MV-4-11 (cell line): Measurements from ENCODE around the gene KLHL29.

ENCODE experiments used
- DNase-seq: peaks from one replicate; lab custom pipeline; 2025; lab: John Stamatoyannopoulos, UW

Gene KLHL29

DNA sequence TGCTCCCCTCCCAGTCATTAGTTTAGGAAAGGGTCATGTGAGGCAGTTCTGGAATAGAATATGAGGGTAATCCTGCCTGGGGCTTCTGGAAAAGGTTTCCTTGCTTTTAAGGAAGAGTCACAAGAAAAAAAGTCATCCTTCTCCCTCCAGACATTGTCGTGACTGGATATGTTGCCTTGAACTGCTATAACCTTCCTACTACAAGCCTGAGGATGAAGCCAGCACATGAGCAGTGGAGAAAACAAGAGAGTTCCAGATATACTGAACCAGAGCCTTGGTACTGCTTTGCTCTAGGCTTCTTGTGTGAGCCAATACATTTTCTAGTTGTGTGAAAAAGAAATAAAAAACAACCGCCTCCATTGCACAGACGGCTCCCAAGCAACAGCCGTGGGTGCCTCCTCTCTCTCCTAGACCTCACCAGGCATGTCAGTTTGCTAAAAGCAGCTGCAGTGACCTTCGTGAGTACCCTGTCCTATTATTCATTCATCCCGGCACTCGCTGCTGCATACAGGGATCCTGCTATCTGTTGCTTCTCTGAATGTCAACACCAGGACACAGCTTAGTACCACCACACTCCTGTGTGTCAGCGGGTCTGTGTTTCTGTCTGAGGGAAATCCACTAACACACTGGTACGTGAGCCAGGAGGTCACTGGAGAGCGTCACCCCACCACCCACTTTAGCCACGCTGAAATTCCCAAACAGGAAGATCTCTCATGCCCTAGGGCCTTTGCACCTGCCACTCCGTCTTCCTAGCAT is 186.7 kb downstream of the KLHL29 start:
- no peak for DNase-seq

DNA sequence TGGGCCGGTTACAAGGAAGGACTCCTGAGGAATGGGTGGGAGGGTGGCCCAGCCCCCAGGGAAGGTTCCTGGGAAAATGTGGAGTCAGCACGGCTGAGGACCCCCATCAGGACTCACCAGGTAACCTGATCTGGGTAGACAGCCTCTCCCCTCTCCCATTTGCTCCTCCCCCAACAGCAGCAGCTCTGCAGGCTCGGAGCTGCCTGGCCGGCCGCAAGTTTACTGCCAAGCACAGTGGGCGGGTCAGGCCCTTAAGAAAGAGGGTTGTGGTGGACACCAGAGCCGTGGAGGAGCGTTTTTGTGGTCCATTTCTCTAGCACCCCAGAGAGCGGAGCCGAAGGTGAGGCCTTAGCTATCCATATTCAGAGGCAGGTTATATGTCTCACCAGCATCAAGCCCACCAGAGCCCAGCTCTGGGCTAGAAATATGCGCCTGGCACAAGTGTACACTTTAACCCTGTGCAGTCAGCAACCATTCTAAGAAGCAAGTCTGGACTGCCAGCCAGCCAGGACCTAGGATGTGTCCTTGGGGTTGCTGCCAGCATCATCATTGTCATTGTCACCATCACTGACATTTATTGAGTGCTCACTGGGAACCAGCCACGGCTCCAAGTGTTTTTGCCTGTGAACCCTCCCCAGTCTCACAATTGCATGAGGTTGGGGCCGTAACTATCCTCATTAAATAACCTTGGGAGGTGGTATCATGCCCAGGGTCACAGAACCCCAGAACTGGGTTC is 190.1 kb downstream of the KLHL29 start:
- no peak for DNase-seq

DNA sequence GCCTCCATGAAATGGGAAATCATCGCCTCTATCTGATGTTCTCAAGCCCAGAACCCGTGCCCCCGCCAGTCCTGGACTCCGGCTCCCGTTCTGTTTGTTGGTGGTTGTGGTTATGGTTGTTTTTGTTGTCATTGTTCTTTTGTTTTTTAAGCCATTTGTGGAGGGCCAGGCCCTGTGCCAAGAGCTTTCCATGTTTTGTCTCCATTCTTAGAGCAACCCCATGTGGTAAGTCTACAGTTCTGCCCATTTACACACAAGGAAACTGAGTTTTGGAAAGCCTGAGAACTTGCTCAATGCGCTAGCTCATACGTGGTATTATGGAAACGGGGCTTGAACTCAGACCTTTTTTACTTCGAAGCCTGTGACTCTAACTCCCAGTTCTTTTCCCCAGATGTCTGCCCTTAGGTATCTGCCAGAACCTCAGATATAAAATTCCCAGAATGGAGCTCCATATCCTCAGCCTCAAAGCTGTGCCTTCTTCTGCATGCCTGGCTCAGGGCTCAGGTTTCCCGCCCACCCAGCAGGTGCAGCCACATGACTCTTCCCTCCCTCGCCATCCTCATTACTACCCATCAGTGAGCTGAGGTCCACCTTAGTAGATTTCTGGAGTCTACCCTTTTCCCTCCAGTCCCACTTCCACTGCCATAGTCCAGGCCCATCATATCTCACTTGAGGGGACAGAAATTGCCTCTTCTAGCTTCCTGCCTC is 194.1 kb downstream of the KLHL29 start:
- no peak for DNase-seq

DNA sequence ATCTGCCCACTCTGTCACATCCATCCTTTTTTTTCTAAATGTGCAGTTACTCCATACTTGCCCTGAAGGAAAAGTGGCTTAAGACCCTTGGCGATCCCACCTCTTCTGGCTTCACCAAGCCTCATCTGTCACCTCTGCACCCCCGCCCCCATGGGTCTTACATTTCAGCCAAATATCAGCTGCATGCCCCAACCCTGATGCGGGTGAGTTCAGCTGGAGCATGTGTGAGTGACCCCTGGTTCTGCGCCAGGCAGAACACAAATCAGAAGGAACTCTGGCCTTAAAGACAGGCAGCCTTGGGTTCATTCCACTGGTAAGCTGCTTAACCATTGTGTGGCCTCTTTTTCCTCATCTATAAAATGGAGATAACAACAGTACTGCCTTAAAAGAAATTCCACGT is 194.7 kb downstream of the KLHL29 start:
- DNase-seq: no peak

DNA sequence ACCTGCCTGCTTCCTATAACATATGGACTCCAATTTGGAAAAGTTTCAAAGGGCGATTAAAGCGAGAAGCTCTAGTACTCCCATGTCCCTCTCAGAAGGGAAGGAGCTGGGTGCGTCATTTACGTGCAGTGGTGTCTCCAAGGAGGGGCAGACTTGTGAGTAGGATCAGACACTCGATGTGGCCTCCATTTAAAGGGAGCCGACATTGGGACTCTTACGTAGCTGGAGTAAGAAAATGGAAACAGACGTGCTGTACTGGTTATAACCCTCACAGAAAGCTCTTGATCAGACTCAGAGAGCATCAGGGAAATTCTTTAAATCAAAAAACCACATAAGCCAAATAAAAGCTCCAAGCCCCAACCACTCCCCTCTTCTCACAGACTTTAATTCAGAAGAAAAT is 198.5 kb downstream of the KLHL29 start:
- DNase-seq: no peak

DNA sequence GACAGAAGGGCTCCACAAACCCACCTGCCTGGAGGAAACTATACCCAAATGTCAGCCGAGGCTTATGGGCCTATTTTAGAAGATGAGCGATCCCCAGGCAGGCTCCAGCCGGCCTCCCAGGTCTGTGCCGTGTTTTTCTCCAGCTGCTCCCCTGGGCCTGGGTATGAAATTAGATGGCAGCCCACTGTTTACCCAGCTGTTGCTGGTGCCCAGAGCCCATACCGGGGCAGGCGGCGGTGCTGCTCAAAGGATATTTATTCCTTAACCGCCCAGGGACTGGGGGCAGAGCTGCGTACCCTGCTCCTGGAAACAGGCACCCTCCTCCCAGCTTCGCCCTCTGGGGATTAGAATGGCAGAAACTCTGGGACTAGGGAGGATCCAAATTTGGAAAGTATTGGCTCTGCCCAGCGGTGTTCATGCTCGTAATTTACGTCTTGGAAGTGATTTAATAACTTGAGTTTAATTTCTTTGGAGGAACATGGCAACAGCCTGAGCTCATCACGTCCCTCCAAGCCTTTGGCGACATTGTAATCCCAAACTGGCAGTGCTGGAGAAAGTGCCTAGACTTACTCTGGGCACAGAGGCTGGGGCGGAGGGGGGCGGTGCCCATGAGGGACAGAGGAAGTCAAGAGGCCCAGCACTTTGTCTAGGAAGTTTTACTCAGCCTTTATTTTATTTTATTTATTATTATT is 199.2 kb downstream of the KLHL29 start:
- no peak for DNase-seq

DNA sequence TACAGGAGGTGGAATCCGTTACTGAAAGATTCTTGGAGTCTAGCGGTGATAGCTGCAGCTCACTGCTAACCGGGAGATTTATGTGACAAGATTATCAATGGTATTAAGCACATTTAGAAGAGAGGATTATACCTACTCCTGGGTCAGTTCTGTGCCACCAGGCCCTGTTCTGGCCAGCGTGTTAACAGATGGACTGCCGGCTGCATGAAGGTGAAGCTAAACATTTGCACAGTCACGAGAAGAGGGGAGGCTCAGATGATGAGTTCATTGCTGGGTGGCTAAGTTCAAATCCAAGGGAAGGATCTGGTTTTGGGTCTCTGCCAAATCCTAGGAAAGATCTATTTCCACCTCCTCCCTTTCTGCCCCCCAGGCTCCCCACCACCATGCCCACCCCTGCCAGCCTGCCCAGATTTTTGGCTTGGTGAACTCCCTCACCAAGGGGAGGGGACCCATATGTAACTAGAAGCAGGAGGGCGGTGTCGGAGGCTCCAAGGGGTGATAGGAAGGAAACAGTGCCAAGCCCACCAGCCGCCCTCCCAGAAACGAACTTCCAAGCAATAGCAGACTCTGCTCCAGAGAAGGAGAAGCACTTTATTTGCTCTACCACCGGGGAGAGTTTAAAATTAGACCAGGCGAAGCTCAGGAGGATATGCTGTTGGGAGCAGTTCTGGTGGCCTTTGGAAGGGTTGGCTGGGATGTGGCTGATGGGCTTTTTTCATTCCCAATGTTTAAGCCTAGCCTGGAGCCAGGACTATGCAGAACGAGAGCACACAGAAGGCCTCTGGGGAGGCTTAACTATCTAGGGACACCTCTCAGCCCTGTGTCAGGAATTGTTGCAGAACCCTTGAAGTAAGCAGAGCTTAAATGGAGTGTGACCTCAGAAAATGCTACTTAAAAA is 200.5 kb downstream of the KLHL29 start:
- no peak for DNase-seq

DNA sequence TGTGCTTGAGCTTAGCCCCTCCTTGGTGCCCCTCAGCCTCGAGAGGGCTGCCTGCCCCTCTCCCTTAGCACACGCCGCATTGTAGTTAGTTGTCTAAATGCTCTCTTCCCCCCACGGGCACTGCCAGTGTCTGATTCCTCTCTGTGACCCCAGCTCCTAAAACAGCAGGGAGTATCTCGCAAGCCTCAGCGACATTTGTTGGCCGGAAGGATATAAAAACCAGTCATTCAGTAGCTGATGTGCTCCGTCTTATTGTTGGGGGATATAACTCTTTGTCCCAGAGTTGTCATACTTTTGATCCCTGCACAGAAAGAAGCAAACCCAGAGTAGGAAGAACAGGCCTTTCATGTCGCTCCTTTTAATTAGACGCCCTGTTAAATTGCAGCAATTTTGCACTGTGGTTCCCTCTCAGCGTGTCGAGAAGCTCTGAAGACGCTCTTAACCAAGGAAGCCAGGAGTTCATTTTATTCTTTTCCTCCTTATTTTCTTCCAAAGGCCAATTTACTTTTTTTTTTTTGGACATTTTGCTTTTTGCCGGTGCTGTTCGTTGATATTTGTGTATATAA is 201.8 kb downstream of the KLHL29 start:
- no peak for DNase-seq

DNA sequence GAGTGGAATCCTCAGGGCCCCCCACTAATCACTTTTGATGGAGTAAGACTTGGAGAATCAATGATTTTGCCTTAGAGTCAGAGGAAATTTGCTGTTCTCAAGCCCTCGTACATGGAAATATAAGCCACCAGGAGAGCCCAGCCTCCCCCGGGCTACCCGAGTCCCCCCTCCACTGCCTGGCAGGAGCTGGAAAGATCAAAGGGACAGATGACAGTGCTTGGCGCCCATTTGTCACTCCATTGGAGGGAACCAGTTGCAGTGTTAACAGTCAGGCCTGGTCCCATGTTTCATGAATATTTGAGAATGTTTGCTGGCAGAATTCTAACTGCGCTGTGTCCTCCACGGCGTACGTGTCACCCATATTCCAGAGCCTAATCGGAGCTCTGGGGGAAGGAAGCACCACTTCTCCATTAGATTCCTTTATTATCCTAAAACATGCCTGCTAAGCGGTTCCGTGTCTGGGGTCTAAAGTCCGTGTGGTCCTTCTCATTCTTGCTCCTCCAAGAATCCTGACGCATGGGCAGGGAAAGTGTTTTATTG is 202.4 kb downstream of the KLHL29 start:
- DNase-seq: no peak

DNA sequence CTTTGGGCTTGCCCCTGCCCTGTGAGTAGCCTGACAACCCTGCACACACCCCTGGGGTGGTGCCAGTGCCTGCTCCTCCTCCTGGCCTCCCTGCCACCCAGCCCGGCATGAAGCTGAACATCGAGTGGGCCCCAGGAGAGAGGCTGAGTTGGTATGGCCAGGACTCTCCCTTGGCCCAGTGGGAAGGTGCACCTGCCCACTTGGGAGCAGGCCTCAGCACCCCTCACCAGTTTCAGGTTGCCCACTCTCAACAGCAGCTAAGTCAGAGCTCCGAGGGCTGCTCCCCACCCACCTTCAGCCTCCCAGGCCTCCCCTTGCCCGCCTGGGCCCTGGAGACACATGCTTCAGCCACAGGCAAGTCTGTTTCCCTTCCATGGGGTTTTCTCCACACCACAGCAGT is 203.1 kb downstream of the KLHL29 start:
- DNase-seq: no peak

DNA sequence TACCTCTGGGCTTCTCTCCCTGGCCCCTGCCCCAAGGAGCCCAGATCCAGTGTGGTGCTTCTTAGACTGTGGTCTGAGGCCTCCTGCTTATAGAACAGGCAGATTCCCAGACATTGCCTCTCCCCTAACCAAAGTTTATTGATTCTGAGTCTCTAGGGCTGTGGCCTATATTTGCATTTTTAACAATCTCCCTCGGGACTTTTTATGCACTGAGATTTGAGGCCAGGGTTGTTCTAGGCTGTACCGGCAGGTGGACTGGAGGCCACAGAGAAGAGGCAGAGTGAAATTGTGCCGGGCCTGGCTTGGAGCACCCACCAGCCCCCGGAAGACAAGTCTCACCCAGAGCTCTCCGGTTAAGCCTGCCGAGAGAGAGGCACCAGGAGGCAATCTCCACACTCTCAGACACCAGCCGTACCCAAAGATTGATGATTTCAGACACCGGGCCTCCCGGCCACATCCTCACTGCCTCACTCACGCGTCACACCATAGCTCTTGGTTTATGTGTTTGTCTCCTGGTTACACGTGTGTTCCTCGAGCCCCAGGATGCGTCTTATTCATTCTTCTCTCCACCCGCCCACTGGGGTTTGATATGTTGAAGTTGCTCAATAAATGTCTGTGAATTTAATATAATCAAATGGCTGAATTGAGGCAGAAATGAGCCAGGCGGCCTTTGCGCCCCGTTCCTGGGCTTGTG is 203.7 kb downstream of the KLHL29 start:
- no peak for DNase-seq

DNA sequence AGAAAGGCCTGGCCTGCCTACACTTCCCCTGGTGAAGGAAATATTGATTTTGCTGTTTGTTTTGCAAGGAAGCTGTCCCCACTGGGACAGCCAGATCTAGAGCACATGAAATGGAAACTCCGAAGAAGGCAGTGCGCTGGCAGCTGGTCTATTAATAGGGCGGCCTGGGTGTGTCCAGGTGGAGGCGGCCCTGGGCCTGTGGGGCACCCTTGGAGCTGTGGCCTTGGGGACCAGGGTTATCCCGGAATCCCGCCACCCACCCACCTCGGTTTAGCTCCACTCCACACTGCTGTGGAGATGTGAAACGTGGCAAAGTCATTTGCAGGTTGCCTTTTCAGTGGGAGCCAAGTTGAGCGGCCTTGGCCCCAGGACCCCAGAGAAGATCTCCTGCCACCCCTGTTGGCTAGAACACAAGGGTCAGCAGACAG is 204.3 kb downstream of the KLHL29 start:
- DNase-seq: no peak

DNA sequence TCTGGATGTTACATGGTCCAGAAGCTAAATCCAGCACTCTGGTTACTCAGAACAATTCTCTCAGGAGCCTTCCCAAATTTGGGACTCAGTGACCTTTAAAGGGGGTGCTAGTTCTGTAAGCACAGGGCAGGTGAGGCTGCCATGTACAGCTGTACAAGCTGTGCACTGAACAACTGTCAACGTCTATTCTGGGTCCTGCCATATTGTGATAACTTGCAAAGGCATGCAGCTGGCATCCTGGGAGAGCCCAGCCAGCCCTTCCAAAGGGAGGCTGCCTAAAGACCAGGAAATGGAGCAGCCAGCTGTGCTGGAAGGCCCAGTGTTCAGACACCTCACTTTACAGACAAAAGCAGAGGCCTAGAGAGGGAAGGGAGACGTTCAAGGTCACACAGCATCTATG is 204.8 kb downstream of the KLHL29 start:
- no peak for DNase-seq

DNA sequence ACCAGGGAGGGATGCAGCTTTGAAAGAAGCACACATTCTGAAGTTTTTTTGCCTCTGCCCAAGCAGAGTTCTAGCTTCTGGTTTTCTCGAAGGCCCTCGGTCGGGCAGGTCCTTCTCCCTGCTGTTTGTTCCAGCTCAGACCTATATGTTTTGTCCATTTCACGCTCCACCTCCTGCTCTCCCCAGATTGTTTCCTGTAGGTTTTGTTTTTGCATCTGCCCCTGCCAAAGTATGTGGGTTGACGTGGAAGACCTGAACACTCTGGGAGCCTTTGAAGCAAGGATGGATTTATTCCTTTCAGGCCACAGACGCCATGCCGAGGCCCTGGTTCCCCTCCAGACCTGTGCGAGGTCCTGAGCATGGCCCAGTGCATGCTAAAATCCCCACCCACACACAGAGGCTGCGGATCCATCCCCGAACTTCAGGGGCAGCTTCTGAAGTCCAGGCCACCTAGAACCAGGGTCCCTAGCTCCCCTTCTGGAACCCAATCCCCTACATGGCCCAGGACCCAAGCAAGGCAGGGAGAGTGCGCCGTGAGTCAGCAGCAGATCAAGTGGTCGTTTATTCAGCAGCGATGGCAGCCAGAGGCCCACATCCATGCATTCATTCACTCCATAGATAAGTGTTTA is 205.4 kb downstream of the KLHL29 start:
- no peak for DNase-seq

DNA sequence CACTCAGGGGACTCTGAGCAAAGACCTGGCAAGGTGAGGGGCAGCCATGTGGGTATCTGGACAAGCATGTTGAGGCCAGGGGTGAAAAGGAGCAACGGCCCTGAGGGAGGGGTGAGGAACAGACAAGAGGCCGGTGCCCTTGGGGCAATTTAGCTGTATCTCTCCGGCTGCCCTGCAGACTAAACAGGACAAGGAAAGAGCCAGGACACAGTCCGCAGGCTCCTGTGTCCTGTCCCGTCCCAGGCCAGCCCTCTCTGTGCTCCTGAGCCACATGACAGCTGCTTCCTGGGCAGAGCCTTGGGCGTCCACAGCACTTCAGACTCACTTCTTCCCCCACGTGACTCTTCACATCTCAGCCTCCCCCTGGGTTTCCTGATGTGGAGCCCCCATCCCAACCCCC is 206.1 kb downstream of the KLHL29 start:
- no peak for DNase-seq

DNA sequence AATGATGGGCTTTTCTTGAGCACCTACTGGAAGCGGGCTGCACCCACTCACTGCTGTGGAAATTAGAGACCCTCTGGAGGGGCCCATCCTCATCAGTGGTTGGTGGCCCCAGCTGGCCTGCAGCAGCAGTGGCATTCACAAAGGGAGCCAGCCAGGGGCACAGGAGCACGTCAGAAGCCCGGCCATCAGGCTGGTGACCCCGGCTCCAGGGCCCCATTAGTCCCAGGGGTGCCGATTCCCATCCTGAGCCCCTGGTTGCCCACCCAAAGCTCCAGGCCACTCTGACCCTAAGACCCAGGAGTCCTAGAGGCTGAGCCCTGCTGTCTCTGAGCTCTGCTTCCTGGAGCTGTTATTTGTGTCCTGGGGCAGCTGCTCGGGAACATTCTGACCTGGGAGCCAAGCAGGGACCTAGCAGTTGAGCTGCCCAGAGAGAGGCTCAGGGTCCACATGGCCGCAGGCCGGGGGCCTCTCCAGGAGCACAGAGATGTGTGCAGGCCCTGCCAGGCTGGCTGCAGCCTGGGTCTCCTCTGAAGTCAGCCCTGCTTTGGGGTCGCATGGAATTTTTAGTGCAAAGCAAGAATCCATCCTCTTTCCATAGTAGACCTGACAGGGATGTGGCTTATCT is 207.2 kb downstream of the KLHL29 start:
- no peak for DNase-seq

DNA sequence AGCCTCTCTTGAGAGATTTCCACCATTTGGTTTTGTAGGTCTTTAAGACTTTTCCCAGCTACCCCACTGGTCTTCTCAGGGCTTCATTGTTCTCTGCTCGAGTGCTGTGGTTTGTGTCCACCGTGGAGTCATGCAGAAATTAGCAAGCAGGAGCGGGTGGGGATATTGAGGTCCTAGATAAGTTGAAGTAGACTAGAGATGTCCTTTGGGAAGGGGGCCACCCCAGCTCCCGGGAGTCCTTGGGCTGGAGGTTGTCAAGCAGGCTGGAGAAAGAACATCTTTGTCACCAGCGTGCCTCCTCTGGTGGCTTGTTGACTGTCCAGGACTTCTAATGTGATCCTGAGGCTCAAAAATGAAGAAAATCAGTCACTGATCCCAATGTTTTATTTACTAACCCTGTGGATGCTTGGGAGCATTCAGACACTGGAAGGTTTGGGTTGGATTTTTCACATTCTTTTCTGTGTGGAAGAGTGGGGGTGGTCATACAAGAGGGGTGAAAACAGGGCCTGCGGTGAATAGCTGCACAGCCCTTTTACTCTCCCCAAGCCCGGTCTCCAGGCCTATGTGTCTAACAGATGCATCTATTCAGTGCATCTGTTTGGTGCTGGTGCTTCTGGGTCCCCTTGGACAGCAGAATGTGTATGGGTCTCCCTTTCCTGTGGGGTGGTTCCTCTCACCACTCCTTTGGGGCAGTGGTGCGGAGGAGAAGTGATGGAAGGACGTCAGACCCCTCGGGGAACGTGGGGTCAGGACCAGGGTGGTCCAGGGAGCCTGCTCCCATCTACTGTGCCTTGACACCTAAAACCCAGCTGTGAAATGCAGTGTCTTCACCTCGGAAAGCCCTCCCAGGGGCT is 208.1 kb downstream of the KLHL29 start:
- no peak for DNase-seq

DNA sequence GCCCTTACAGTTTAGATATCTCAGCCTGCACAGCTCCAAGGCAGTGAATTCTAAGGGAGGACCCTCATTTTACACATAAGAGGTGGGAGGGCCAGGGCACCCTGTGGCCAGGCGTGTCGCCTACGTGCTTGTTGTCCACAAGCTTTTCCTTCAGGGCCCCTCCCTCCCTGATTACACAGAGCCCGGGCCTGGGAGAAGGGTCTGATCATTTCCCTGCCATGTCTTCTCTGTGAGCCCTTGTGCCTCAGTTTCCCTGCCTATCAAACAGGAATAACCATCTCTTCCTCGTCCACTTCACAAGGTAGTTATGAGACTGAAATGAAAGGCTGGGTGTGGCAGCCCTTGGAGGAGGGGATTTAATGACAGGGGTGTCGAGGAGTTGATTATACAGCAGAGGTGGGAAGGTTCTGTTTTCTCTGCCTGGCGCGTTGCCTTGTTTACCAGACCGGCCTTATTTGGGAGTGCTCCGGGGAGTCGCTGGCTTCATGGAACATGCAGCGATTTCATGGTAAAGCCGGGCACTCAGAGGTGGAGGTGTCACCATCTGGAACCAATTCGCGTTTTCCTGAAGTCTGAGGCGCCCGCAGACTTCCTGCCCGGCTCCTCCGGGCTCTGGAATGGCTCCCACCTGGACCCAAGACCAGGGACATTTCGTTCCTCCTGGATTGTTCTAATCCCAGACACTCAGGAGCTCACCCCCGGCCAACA is 208.9 kb downstream of the KLHL29 start:
- no peak for DNase-seq
